T47D (cell line): Measurements from ENCODE around the gene NR0B1.

ENCODE experiments used
- DNase-seq, 2 experiments: peaks; one replicate each; pipeline versions ENCODE4 v3.0.0 to v3.0.0-alpha.2; 2011 to 2012; ENCODE audit warnings: low read depth in 1 of 2, low spot score in 1 of 2
- JUND ChIP-seq: IDR thresholded peaks from 2 replicates; pipeline ENCODE4 v1.6.1; 2012; ENCODE audit warnings: low read depth
- in situ Hi-C: cut with HindIII; loops from 2 replicates; pipeline ENCODE4 v1.10.0; 2016; ENCODE audit warnings: low sequenced_read_pairs, low pct_unique_long_range_greater_than_20kb

NR0B1 gene, protein sequence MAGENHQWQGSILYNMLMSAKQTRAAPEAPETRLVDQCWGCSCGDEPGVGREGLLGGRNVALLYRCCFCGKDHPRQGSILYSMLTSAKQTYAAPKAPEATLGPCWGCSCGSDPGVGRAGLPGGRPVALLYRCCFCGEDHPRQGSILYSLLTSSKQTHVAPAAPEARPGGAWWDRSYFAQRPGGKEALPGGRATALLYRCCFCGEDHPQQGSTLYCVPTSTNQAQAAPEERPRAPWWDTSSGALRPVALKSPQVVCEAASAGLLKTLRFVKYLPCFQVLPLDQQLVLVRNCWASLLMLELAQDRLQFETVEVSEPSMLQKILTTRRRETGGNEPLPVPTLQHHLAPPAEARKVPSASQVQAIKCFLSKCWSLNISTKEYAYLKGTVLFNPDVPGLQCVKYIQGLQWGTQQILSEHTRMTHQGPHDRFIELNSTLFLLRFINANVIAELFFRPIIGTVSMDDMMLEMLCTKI

DNA sequence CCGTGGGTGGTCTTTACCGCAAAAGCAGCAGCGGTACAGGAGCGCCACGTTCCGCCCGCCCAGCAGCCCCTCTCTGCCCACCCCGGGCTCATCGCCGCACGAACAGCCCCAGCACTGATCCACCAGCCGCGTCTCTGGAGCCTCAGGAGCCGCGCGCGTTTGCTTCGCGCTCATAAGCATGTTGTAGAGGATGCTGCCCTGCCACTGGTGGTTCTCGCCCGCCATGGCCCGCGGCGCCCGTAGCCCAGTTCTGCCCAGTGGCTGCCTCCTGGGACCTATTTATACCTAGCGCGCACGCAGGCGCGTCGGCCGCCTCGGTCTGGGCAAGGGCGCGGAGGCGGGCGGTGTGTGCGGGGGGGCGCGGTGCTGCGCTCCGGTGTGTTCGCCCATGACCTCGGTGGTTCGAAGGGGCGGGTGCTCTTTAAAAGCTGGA, at the start of gene NR0B1:
TSS of gene NR0B1 (minus strand) at position 252 of the 433 bp plus-strand sequence. CDS start at position 225, 27 bp downstream.
- DNase-seq = no peak
- TF ChIP-seq JUND = no peak
- in situ Hi-C loops = no loop called here

DNA sequence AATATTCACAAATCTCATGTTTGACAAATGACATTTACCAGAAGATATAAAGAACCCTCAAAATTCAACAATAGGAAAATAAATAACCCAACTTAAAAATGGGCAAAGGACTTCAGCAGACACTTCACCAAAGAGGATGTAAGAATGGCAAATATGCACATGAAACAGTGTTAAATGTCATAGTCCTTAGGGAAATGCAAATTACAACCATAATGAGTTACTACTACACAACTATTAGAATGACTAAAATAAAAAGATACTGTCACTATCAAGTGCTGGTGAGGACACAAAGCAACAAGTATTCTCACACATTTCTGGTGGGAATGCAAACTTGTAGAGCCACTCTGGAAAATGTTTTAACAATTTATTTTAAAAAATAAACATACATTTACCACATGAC, 40.8 kb upstream of the NR0B1 start:
- no peak for DNase-seq
- in situ Hi-C loops = no loop called here
- no peak for TF ChIP-seq JUND

DNA sequence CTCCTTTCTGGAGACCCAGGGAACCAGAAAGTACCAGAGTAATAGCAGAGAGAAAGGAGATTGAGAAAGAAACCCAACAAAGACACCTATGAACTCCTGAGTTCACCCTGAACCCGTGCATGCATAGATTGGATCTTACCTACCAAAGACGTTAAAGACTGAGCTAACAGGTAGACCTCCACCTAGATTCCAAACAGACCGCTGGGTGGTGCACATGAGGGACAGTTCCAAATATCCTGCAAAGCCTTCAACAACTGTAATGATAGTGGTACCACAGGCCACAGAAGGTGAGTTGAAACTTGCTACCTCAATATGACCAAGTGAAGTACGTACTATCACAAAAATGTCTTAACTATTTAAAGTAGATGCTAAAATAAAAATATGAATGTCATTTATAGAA, 34.0 kb upstream of the NR0B1 start:
- DNase-seq = peak in 1 of 2 experiments; percentile 18
- in situ Hi-C loops = no loop called here
- TF ChIP-seq JUND = no peak

- no peak for TF ChIP-seq JUND
- in situ Hi-C loops = no loop called here
- no peak for DNase-seq
These were observed 31.6 kb upstream of the NR0B1 start for GRCh38 chrX:30340753-30341152.

- in situ Hi-C loops = no loop called here
- no peak for DNase-seq
- no peak for TF ChIP-seq JUND
These were observed 18.6 kb upstream of the NR0B1 start for GRCh38 chrX:30327762-30328161.

GRCh38 chrX:30317308-30317707, 8.1 kb upstream of the NR0B1 start:
- in situ Hi-C loops = no loop called here
- no peak for DNase-seq
- no peak for TF ChIP-seq JUND

- TF ChIP-seq JUND = no peak
- in situ Hi-C loops = no loop called here
- DNase-seq = no peak
These were observed 4.1 kb upstream of the NR0B1 start for GRCh38 chrX:30313322-30313721.

- in situ Hi-C loops = no loop called here
- TF ChIP-seq JUND = no peak
- DNase-seq = no peak
These were observed 3.7 kb upstream of the NR0B1 start for GRCh38 chrX:30312858-30313257.

DNA sequence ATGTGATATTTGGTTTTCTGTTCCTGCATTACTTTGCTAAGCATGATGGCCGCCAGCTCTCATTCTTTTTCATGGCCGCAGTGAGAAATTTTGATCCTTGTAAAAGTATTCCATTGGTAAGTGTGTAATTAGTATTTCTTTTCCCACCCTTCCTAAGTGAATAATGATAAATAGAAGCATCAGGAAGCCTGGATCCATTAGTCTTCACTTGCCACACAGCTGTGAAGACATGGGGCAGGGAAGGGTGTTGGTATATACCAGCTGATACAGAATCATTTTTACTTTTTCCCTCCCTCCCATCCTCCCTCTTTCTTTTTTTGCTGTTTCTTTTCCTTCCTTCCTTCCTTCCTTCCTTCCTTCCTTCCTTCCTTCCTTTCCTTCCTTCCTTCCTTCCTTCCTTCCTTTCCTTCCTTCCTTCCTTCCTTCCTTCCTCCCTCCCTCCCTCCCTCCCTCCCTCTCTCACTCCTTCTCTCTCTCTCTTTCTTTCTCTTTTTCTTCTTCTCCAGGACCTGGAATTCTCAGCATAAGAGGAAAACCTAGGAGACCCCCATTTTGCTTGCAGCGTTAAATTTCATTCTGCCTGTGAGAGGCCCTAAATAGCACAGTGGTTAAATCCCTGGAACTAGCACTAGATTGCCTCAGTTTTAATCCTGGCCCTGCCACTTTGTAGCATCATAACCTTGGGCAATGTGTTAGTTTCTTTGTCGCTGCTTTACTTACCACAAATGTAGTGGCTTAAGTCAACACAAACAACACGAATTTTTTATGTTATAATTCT, 1.4 kb upstream of the NR0B1 start:
- in situ Hi-C loops = no loop called here
- DNase-seq = no peak

DNA sequence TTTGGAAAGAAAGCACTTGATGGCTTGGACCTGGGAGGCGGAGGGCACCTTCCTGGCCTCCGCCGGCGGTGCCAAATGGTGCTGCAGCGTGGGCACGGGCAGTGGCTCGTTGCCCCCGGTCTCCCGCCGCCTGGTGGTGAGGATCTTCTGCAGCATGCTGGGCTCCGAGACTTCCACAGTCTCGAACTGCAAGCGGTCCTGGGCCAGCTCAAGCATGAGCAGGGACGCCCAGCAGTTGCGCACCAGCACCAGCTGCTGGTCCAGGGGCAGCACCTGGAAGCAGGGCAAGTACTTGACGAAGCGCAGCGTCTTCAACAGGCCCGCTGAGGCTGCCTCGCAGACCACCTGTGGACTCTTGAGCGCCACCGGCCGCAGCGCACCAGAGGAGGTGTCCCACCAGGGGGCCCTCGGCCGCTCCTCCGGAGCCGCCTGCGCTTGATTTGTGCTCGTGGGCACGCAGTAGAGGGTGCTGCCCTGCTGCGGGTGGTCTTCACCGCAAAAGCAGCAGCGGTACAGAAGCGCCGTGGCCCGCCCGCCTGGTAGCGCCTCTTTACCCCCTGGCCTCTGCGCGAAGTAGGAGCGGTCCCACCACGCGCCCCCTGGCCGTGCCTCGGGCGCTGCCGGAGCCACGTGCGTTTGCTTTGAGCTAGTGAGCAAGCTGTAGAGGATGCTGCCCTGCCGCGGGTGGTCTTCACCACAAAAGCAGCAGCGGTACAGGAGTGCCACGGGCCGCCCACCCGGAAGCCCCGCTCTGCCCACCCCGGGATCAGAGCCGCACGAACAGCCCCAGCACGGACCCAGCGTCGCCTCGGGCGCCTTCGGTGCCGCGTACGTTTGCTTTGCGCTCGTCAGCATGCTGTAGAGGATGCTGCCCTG, 689 bp downstream of the NR0B1 start:
- TF ChIP-seq JUND = no peak
- in situ Hi-C loops = no loop called here
- no peak for DNase-seq

More for the DNA sequence above, 1.4 kb upstream of the NR0B1 start:
- no peak for TF ChIP-seq JUND

DNA sequence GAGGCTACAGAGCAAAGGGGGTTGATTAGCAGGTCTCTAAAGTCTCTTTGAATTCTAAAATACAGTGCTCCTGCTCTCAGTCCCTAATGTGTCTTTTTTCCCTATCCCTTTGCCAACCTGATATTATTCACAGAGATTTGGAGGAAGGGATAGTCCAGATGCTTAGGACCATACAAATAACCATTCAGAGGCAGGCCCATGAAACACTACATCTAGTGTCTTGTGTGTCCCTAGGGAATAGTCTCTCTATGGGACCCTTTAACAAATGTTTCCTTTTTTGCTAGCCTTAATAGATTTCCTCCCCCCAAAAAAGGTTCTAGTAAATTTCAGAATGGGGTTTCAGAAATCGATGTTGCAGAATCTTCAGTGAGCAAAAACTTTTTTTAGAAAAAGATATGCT, 1.7 kb downstream of the NR0B1 start:
- in situ Hi-C loops = no loop called here
- no peak for TF ChIP-seq JUND
- no peak for DNase-seq

DNA sequence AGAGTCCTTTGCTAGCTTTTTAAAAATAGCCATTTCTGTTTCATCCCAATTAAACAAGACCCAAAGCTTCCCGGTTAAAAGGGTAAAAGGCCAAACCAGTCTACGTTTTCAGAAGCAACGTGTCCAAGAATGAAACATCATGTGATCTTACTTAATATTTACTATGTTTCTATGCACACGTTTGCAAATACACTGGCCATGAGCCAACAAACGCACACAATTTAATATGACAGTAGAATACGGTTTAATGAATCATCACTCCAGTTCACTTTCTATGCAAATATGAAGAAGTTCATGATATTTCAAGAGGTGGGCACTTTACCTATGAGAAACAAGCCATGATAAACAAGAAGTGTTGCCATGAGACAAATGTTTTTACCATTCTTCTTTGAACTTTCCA, 4.3 kb downstream of the NR0B1 start:
- no peak for TF ChIP-seq JUND
- in situ Hi-C loops = no loop called here
- DNase-seq = no peak
